HL-60 (cell line): ENCODE data around the gene EXOSC5.

Source experiments
- DNase-seq, 2 experiments: peaks; one replicate each; pipeline ENCODE4 v3.0.0-alpha.2; 2010 to 2020; ENCODE audit warnings: low read depth in 1 of 2, low spot score in 1 of 2
- H3K27ac ChIP-seq: fragments of 250-450 bp; sonication (Bioruptor Pico); replicated peaks from 2 replicates; pipeline ENCODE4 v1.5.1; 2020; ENCODE audit warnings: mild to moderate bottlenecking, moderate library complexity
- H3K27me3 ChIP-seq: fragments of 250-450 bp; sonication (Bioruptor Pico); 2 replicates; pipeline ENCODE4 v1.5.1; 2021; ENCODE audit warnings: mild to moderate bottlenecking, moderate library complexity; ENCODE audit not compliant: insufficient read depth, poor library complexity, severe bottlenecking
- H3K4me3 ChIP-seq: replicated peaks from 2 replicates; pipeline ENCODE4 v1.5.1; 2011; ENCODE audit warnings: mild to moderate bottlenecking, control low read depth, low read length; ENCODE audit not compliant: insufficient read depth
- GABPA ChIP-seq: IDR thresholded peaks from 2 replicates; pipeline ENCODE4 v1.6.1; 2012; ENCODE audit warnings: low read depth
- POLR2AphosphoS5 ChIP-seq: IDR thresholded peaks from 2 replicates; pipeline ENCODE4 v1.6.1; 2012; ENCODE audit warnings: low read depth
- SPI1 ChIP-seq: IDR thresholded peaks from 2 replicates; pipeline ENCODE4 v1.6.1; 2012; ENCODE audit warnings: low read depth, mild to moderate bottlenecking, borderline replicate concordance
- TF ChIP-seq, protein P1 (sequence below): IDR thresholded peaks from 2 replicates; pipeline ENCODE4 v1.6.1; 2012; ENCODE audit warnings: low read depth; ENCODE audit not compliant: insufficient replicate concordance
- TF ChIP-seq, protein P2 (sequence below): IDR thresholded peaks from one replicate; pipeline ENCODE4 v1.5.1; 2011; ENCODE audit warnings: low read length, control low read depth, inconsistent platforms; ENCODE audit not compliant: insufficient read depth

The EXOSC5 gene

DNA sequence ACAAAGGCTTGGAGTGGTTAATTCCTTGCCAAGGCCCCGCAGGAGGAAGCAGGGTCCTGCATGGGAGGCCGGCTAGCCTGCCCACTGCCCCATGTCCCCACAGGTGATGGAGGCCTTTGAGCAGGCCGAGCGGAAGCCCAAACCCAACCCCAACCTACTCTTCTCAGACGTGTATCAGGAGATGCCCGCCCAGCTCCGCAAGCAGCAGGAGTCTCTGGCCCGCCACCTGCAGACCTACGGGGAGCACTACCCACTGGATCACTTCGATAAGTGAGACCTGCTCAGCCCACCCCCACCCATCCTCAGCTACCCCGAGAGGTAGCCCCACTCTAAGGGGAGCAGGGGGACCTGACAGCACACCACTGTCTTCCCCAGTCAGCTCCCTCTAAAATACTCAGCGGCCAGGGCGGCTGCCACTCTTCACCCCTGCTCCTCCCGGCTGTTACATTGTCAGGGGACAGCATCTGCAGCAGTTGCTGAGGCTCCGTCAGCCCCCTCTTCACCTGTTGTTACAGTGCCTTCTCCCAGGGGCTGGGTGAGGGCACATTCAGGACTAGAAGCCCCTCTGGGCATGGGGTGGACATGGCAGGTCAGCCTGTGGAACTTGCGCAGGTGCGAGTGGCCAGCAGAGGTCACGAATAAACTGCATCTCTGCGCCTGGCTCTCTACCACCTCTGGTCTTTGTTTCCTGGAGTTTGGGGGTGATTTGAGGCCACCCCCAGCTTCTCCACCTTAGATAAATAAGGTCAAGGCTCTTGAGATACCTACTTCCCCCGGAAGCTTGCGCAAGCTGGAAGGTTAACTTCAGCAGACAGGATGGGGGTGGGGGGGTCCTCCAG is 27.4 kb upstream of the EXOSC5 start:
- peak overlapping the region; percentile 76 for H3K4me3 ChIP-seq
- peak overlapping the region; percentile 86 for H3K27ac ChIP-seq
- no peaks in the 10 kb centered on the region for H3K27me3 ChIP-seq
- DNase-seq = peak; percentile 77 to 87
- TF ChIP-seq, protein P1, sequence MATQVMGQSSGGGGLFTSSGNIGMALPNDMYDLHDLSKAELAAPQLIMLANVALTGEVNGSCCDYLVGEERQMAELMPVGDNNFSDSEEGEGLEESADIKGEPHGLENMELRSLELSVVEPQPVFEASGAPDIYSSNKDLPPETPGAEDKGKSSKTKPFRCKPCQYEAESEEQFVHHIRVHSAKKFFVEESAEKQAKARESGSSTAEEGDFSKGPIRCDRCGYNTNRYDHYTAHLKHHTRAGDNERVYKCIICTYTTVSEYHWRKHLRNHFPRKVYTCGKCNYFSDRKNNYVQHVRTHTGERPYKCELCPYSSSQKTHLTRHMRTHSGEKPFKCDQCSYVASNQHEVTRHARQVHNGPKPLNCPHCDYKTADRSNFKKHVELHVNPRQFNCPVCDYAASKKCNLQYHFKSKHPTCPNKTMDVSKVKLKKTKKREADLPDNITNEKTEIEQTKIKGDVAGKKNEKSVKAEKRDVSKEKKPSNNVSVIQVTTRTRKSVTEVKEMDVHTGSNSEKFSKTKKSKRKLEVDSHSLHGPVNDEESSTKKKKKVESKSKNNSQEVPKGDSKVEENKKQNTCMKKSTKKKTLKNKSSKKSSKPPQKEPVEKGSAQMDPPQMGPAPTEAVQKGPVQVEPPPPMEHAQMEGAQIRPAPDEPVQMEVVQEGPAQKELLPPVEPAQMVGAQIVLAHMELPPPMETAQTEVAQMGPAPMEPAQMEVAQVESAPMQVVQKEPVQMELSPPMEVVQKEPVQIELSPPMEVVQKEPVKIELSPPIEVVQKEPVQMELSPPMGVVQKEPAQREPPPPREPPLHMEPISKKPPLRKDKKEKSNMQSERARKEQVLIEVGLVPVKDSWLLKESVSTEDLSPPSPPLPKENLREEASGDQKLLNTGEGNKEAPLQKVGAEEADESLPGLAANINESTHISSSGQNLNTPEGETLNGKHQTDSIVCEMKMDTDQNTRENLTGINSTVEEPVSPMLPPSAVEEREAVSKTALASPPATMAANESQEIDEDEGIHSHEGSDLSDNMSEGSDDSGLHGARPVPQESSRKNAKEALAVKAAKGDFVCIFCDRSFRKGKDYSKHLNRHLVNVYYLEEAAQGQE = no peak
- TF ChIP-seq GABPA = peak; percentile 76
- no peak for TF ChIP-seq SPI1
- TF ChIP-seq, protein P2, sequence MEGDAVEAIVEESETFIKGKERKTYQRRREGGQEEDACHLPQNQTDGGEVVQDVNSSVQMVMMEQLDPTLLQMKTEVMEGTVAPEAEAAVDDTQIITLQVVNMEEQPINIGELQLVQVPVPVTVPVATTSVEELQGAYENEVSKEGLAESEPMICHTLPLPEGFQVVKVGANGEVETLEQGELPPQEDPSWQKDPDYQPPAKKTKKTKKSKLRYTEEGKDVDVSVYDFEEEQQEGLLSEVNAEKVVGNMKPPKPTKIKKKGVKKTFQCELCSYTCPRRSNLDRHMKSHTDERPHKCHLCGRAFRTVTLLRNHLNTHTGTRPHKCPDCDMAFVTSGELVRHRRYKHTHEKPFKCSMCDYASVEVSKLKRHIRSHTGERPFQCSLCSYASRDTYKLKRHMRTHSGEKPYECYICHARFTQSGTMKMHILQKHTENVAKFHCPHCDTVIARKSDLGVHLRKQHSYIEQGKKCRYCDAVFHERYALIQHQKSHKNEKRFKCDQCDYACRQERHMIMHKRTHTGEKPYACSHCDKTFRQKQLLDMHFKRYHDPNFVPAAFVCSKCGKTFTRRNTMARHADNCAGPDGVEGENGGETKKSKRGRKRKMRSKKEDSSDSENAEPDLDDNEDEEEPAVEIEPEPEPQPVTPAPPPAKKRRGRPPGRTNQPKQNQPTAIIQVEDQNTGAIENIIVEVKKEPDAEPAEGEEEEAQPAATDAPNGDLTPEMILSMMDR = no peak
- no peak for TF ChIP-seq POLR2AphosphoS5

DNA sequence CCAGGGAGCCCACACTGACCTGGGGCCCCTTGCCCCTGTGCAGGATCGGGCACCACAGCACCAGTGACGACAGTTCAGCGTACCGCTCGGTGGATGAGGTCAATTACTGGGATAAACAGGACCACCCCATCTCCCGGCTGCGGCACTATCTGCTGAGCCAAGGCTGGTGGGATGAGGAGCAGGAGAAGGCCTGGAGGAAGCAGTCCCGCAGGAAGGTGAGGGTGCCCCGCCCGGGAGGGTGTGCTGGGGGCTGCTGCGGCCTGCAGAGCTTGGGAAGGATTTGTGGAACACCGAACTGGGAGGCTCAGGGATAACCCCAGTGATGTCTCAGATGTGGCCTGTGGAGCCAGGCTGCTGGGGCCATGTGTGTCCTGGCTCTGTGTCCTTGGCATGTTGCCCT is 25.8 kb upstream of the EXOSC5 start:
- TF ChIP-seq, protein P2 = no peak
- TF ChIP-seq SPI1 (no peak), GABPA (no peak), POLR2AphosphoS5 (no peak; the same call in 1 of the 2 replicates)
- TF ChIP-seq, protein P1 = no peak
- Histone ChIP-seq H3K27me3 (no peaks in the 10 kb centered on the region), H3K27ac (no peak overlapping the region; the same call in 1 of the 2 replicates), H3K4me3 (no peak overlapping the region)
- no peak for DNase-seq

DNA sequence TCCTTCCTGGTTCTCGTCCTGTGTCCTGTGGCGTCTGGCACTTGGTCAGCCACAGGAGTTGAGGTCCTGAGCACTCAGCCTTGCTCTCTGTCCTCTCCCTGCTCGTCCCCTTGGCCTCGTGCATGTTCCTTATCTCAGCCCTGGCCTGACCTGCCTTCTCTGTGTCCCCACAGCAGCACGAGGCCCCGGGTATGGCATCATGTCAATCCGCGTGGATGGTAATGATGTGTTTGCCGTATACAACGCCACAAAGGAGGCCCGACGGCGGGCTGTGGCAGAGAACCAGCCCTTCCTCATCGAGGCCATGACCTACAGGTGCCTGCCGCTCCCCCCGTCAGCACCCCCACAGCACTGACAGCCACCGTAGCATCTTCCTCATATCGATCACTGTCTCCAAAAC is 25.3 kb upstream of the EXOSC5 start:
- TF ChIP-seq SPI1 (no peak), POLR2AphosphoS5 (0 out of 2 replicates have a peak, but pooled peaks have one; percentile 11), GABPA (no peak)
- TF ChIP-seq, protein P1 = no peak
- TF ChIP-seq, protein P2 = no peak
- Histone ChIP-seq H3K4me3 (no peak overlapping the region), H3K27me3 (no peaks in the 10 kb centered on the region), H3K27ac (peak overlapping the region; percentile 98; the same call in 1 of the 2 replicates)
- DNase-seq = no peak
